NCI-H1048 (cell line): ENCODE results near the gene IL1R2.
"Not testable (repeated sequence)": the region's sequence is repeated elsewhere in the genome, so short reads cannot be mapped to it uniquely, and the experiment has no call there.

Experiments used
- DNase-seq: peaks from one replicate; lab custom pipeline; 2025; lab: John Stamatoyannopoulos, UW

IL1R2 gene

DNA sequence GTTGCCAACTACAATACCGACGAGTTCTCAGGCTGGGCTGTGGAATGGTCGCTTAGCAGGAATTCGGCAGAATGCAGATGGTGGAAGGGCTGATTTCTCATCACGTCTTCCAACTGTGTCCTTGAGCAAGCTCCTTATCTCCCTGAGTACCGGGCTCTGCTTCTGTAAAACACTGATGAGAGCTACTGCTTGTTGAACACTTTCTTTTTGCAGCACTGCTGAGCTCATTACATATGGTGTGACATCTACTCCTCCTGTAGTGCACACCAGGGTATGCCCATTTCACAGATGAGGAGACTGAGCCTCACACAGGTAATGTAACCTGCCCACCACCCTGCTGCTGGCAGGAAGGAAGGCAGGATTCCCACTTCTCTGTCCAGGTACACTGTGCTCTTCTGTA, 8.3 kb downstream of the IL1R2 start:
- no peak for DNase-seq

GRCh38 chr2:102000813-102001766, 9.3 kb downstream of the IL1R2 start:
- DNase-seq: no peak

- DNase-seq: no peak
Measured at GRCh38 chr2:102001767-102002142, 10.0 kb downstream of the IL1R2 start.

DNA sequence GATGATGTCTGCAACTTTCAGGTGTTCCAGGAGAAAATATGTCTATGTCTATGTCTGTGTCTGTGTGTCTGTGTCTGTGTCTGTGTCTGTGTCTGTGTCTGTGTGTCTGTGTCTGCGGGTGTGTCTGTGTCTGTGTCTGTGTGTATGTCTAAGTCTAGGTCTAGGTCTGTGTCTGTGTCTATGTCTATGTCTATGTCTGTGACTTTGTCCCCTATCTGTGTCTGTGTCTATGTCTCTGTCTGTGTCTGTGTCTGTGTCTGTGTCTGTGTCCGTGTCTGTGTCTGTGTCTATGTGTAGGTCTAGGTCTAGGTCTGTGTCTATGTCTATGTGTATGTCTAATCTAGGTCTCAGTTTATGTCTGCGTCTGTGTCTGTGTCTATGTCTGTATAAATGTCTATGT, 10.5 kb downstream of the IL1R2 start:
- no peak for DNase-seq

GRCh38 chr2:102002909-102003308, 11.1 kb downstream of the IL1R2 start:
- not testable (repeated sequence) for DNase-seq

- DNase-seq: no peak
Measured at GRCh38 chr2:102003696-102004095, 11.9 kb downstream of the IL1R2 start.

GRCh38 chr2:102004581-102004980, 12.8 kb downstream of the IL1R2 start:
- no peak for DNase-seq

GRCh38 chr2:102005449-102005848, 13.7 kb downstream of the IL1R2 start:
- DNase-seq: no peak

GRCh38 chr2:102005989-102006885, 14.5 kb downstream of the IL1R2 start:
- DNase-seq: no peak

DNA sequence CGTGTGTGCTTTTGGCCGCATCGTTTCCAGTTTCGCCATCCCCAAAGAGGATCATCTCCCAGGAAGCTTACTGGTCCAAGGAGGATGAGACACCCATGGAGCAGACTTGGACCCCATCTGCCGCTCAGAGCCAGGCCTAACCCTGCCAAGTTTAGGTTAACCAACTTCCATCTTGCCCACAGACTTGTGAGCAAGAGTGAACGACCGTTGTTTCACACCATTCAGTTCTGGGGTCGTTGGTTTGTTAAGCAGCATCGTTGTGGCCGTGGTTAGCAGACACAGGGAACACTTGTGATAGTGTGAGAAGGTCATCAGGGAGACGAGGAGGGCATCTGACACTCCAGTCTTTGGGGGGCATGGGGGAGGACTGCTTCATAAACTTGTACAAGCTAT, 15.1 kb downstream of the IL1R2 start:
- DNase-seq: no peak

- no peak for DNase-seq
Measured at GRCh38 chr2:102008490-102008889, 16.7 kb downstream of the IL1R2 start.

- DNase-seq: no peak
Measured at GRCh38 chr2:102009557-102009956, 17.8 kb downstream of the IL1R2 start.

DNA sequence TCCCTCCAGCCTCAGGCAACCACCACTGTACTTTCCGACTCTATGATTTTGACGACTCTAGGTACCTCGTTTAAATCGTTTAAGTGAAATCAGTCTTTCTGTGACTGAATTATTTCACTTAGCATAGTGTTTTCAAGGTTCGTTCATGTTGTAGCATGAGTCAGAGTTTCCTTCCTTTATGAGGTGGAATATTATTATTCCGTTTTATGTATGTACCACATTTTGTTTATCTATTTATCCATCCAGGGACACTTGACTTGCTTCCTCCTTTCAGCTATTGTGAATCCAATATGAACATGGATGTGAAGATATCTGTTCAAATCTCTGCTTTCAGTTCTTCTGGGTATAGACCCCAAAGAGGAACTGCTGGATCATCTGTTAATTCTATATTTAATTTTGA, 19.1 kb downstream of the IL1R2 start:
- no peak for DNase-seq

DNA sequence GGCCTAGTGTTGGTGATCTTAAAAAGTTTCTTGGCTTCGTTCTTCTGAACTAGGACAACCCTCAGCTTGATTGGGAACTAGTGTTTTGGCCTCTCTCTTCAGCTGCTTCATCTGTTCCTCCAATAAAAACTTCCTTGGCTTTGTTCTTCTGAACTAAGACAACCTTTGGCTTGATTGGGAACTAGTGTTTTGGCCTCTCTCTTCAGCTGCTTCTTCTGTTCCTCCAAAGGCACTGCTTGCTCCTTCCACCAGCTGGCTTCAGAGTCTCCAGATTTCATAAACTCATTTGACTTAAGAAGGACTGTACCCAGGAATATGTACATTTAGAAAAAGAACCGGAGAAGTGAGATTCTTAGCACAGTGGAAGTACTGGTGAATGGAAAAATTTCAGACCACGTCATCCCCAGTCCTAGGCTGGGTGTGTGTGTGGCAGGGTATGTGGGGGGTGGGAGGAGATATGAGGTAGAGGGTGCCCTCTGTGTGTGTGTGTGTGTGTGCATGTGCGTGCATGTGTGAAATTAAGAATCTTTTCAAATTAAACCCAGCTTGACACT, 20.4 kb downstream of the IL1R2 start:
- no peak for DNase-seq

GRCh38 chr2:102013206-102014040, 21.7 kb downstream of the IL1R2 start:
- DNase-seq: no peak

GRCh38 chr2:102014041-102014345, 22.2 kb downstream of the IL1R2 start:
- DNase-seq: no peak

- no peak for DNase-seq
Measured at GRCh38 chr2:102015399-102015798, 23.6 kb downstream of the IL1R2 start.

- DNase-seq: no peak
Measured at GRCh38 chr2:102016399-102016955, 24.7 kb downstream of the IL1R2 start.

DNA sequence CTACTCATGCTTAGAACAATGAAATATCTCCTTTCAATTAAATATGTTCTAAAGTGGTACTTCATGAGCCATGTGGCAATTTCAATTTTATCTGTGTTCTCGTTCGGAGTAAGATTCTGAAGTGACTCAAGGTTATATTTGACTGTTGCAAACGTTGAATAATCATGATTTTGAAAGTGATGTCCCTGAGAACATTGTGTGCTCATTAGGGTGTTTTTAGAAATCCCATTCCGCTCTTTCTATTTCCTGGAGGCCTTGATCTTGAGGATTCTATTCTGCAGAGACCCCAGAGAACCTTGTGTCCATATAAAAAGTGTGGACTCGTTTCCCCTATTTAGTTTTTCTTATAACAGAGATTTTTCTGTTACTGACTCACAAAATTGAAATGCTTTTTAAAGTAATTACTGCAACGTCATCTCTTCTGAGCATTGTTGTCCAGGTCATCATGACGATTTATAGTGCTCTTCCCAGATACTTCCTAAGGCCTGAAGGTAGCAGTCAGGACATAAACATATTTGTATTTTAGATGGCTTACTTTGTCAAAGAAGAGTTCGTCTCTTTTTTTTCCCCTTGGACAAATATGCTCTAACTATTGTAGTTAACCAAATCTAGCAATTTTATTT, 27.2 kb downstream of the IL1R2 start:
- no peak for DNase-seq

DNA sequence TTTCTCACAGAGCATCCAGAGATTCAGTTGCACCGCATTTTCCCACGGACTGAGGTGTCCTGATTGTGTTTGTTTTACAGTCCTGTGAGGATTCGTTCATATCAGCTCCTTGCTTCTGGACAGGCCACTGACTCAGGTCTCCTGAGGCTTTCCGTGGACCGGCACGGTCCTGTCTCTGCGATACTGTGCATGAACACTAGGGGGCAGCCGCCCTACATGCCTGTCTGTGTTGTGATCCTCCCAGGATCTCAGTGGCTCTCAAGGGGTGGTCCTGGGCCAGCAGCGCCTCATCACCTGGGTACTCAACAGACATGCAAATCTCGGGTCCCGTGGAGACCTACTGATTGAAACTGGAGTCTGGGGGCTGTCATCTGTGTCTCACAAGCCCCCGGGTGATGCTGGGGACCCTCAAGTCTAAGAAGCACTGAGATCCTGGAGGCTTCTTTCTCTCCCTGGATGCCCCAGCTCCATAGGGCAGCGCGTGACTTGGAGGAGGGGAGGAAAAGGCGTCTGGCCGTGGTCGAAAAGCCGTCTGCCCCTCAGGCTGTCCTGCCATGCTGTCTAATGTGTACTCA, 28.9 kb downstream of the IL1R2 start:
- DNase-seq: peak; percentile 25

DNA sequence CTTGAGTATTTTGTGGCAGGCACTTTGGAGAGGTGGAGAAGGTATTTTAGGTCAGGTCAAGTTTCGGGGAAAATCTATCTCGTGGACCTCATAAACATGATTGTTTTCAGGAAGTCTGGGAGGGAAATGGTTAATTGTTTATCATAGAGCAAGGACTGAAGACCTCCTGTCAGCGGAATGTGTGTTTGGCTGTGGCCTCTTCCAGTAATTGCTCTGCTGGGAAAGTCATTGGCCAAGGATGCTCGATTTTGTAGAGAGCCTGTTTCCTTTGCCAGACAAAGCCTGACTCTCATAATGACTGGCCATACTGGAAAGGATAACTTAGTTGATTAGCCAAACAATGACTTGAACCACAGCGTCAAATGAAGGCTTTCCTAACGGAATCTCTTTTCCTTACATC, 30.0 kb downstream of the IL1R2 start:
- no peak for DNase-seq
